Stimulated activated CD8-positive, alpha-beta memory T cell treated with anti-CD3 and anti-CD28 coated beads, Interleukin-2, amount 100 ng/mL, for 1 hour (primary cell): Measurements from ENCODE around the gene CYP8B1.
A peak's percentile ranks its signal among the peaks of the same experiment; 100 is the strongest.
"Not testable (repeated sequence)": the region's sequence is repeated elsewhere in the genome, so short reads cannot be mapped to it uniquely, and the experiment has no call there.

Experiments used
- DNase-seq, 2 donors: peaks; one replicate each; pipeline ENCODE4 v3.0.0-alpha.2; 2020; ENCODE audit warnings: low read depth in 2 of 2

Gene CYP8B1

DNA sequence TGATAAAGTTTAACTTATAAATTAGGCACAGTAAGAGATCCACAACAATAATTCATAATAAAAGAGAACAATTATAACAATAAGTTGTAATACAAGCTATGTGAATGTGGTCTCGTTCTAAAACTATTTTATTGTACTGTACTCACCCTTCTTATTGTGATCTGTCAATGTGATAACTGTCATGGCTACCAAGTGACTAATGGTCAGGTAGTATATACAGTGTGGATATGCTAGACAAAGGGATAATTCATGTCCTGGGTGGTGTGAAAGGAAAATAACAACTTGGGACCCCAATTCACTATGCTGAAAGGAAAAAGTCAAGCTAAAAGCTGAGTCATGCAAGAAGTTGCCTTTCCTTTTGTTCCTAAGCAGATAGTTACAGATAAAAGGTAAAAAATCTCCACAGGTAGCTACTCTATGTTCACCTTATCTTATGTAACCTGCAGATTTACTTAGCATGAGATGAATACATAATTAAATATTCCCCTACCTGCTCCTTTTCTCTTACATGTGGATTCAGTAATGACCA is 10.7 kb upstream of the CYP8B1 start:
- no peak for DNase-seq

DNA sequence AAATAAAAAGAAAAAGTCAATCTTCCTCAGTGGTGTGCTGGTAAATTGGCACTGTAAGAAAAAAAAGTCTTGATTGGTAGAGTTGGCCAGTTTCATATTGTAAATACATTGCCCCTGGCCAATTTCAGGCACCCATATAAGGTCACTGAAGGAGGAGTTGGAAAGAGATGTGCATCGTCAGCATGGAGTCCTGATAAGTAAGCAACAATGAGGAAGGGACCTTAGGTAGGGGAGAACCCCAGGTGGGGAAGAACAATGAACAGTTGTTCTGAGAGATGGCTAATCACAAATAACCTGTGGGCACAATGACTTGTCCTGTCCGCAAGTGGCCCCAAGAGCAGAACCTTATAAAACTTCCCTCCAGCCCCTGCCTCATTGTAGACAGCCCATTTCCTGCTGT is 8.6 kb upstream of the CYP8B1 start:
- DNase-seq: no peak

DNA sequence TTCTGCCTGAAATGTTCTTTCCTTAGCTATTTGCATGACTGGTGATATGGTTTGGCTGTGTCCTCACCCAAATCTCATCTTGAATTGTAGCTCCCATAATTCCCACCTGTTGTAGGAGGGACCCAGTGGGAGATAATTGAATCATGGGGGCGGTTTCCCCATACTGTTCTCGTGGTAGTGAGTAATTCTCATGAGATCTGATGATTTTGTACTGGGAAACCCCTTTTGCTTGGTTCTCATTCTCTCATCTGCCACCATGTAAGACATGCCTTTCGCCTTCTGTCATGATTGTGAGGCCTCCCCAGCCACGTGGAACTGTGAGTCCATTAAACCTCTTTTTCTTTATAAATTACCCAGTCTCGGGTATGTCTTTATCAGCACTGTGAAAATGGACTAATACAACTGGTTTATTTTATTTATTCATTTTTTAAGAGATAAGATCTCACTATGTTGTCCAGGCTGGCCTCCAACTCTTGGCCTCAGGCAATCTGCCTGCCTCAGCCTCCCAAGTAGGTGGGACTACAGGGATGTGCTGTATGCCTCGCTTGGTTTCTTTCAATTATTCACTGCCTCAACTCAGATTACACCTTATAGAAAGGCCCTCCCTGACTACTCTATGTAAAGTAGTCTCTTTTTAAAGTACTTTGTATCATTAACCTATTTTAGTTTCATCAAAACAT is 7.7 kb upstream of the CYP8B1 start:
- not testable (repeated sequence) for DNase-seq

DNA sequence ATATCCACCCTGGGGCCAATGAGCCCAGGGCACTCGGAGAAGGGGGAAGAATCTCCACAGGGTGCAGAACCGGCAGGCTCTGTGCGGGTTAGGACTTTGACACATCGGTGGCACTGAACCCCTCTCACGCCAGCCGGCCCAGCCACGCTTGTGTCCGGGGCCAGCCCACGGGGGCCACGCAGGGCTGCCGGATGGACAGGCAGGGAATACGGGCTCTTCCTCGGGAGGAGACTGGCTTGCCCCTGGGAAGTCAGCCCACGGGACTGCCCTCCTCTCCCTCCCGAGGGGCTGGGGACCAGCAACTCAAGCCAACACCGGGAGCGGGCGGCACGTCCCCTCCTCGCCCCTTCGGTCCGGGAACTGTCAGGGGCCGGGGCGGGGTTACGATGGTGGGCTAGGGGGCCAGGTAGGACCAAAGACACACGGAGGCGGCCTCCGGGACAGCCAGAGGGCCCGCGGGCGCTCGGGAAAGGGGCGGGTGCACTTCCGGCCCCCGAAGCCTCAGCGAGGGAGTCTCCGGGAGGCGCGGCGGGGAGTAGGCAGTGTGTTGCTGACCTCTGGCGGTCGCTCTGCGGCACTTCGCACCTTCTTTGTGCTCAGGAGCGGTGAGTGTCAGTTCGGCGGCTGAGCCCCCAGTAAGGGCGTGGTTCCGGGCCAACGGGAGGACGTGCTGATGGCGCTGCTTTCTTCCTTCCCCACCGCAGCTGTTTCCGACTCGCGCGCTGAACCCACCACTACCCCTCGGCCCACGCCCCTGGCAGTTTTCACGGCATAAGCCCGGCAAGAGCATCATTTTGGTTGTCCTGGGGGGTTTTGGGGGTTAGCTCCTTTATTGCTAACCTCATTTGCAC is 5.1 kb upstream of the CYP8B1 start:
- peak; percentile 73 to 74 for DNase-seq

DNA sequence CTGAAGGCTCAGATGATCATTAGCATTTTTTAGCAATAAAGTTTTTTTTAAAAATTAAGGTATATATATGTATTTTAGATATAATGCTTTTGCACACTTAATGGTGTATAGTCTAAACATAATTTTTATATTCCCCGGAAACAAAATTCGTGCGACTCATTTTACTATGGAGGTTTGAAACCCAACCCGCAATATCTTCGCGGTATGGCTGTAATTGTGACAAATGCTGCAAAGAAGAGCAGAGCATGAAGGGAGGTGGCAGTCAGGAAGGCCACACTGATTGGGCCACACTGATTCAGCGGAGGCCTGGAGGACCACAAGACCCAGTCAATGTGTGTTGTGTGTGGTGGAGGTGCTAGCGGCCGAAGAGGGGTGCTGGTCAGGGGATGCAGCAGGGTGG is 4.5 kb upstream of the CYP8B1 start:
- DNase-seq: no peak

DNA sequence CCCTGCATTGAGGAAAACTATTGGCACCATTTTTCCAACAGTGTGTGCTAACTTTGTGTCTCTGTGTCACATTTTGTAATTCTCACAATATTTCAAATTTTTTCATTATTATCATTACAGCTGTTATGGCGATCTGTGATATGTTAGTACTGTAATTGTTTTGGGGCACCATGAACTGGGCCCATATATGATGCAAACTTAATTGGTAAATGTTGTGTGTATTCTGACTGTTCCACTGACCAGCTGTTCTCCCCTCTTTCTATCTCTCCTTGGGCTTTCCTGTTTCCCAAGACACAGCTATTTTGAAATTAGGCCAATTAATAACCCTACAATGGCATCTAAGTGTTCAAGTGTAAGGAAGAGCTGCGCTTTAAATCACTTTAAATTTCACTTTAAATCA is 2.2 kb upstream of the CYP8B1 start:
- DNase-seq: no peak

DNA sequence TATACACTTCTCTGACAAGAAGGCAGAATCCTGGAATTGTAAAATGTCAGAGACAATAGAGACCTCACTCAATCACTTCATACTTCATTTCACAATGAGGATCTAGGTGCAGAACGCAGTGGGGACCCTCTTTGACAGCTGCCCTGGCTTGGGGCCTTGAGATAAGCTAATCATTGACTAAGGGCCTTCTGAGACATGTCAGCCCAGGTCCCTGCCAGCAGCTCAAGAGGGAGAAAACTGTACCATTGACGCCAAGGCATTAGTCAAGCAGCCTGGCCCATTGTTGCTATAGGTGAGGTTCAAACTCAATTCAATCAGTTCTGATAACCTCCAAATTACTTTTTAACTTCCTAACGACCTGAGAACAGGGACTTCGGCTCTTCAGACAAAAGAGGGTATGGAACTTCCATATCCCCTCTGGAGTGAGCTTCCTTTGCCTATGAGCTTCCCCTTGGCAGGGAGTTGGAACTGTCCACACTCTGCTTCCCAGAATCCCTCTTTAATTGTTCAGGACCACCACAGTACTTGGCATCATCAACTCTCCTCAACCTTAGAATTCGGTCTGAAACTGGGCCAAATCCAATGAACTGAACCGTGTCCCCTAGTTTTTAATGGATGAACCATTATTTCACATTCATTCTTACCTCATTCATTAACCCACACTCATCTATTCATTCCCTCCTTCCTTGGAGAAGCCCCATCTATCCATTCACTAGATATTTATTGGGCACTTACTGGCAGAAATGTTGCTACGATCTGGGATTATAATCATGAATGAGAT is 1.5 kb upstream of the CYP8B1 start:
- no peak for DNase-seq

DNA sequence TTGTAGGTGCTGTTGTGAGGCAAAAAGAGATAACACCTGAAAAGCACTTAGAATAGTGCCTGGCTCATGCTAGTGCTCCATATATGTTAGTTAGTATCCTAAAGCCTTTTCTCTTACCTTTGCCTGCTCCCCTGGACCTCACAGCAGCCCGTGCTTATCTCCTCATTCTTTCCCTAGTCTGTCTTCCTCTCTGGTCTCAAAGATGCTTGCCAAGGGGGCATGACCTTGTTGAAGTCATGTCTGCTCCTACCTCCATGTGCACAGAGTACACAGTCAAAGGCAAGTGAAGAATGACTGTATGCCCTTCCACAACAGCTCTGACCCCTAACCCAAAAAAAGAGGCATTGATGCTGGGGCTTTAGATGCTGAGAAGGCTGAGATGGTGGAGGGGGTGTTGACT is 722 bp upstream of the CYP8B1 start:
- no peak for DNase-seq

DNA sequence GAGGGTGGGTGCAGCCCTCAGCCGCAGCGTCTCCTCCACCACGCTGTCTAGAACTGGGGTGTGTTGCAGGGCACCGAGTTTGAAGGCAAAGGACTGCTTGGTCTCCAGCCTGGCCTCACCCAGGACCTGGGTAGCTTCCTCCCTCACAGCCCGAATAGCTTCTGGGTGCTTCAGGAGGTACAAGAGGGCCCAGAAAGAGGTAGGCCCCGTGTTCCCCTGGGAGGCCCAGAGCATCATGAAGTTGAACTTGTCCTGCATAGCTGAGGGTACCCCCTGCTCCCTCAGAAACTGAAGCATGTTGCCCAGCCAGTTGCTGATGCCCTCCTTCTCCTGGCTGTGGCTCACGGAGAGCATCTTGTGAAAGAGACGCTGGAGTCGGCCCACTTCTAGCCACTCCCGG is 930 bp downstream of the CYP8B1 start:
- DNase-seq: no peak

DNA sequence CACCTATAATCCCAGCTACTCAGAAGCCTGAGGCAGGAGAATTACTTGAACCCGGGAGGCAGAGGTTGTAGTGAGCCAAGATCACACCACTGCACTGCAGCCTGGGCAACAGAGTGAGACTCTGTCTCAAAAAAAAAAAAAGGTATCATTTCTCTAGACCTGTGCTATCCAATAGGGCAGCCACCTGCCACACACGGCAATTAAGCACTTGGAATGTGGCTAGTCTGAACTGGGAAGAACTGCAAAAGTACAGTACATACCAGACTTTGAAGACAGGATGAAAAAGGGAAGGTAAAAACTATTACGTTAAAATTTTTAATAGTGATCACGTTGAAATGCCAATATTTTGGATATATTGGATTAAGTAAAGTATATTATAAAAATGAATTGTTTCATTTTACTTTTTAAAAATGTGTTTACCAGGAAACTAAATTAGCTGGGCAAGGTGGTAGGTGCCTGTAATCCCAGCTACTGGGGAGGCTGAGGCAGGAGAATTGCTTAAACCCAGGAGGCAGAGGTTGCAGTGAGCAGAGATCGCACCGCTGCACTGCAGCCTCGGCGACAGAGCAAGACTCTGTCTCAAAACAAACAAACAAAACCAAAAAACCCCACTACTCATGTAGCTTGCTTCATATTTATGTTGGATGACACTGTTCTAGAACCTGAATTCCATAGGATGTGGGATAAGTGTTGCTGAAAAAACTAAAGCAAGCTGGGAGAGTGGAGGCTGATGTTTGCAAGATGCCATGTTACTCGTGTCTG is 2.3 kb downstream of the CYP8B1 start:
- DNase-seq: no peak

DNA sequence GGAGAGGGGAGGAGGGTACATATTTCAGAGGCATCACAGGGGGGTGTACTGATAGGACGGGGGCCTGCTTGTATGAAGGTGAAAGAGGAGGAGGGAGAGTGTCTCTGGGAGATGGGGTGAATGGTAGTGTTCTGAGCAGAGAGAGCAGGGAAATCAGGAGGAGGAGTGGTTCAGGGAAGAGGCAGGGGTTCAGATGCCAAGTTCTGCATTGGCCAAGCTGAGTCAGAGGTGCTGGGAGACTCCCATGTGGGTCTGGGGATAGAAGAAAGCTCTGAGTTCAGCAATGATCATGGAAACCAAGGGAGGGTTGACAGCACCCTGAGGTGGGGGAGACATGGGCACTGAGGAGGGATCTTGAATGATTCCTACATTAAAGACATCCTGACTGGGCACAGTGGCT is 3.0 kb downstream of the CYP8B1 start:
- no peak for DNase-seq

DNA sequence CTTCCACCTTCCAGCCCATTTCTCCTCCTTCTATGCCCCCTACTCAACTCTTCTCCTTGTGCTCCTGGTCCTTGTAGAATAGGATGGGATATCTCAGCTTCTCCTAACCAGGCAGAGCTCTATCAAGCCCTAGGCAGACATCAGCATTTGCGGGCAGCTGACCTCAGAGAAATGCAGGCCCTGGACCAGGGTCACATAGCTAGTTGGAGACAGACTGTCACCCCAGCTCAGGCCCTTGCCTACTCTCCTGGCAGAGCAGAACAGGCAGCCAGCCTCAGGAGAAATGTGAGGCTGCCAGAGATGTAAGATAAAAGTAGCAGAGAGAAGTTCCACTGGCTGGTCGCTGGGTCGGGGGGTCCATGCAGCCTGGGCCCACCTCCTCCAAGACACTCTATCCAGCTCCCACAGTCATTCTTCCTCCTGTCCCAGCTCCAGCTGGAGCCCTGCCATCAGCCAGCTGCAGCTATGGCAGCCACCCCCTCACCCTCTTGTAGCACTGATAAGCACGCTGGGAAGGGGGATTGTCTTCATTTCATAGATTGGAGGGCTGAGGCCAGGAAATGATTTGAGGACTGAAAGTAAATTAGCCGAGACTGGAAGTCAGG is 4.0 kb downstream of the CYP8B1 start:
- DNase-seq: no peak

DNA sequence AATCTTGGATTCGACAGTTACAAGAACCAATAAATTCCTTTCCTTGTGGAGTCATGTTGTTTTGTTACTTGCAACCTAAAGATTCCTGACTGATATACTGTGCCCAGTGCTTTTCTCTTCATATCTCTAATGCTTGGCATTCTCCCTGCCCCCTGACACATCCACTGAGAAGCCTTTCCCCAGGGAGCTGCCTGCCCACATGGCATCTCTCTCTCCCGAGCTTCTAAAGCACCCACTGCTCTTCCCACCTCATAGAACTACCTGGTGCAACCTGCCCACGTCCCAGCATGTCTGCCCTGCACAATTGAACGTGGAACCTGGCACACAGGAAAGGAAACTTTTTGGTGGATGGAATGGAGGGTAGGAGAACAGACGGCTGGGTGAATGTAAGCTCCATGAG is 6.8 kb downstream of the CYP8B1 start:
- DNase-seq: no peak

DNA sequence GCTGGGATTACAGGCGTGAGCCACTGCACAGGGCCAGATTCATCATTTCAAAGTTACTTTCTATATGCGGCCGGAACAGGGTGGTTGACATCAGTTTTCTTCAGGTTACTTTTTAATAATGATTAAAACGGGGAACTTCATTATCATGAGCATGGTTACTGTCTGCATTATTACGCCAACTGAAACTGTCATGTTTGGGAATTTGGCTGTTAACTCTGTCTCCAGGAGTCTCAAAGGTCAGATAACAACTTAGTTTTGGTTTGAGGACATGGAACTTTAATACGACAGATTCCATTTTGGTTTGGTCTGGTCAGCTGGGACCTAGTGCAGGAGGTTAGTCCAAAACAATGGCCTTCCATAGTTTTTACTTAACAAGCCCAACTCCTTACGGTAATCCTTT is 8.5 kb downstream of the CYP8B1 start:
- DNase-seq: no peak

DNA sequence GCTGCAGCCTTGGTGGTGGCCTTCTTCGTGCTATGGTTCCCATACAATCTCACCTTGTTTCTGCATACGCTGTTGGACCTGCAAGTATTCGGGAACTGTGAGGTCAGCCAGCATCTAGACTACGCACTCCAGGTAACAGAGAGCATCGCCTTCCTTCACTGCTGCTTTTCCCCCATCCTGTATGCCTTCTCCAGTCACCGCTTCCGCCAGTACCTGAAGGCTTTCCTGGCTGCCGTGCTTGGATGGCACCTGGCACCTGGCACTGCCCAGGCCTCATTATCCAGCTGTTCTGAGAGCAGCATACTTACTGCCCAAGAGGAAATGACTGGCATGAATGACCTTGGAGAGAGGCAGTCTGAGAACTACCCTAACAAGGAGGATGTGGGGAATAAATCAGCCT is 10.4 kb downstream of the CYP8B1 start:
- DNase-seq: no peak

DNA sequence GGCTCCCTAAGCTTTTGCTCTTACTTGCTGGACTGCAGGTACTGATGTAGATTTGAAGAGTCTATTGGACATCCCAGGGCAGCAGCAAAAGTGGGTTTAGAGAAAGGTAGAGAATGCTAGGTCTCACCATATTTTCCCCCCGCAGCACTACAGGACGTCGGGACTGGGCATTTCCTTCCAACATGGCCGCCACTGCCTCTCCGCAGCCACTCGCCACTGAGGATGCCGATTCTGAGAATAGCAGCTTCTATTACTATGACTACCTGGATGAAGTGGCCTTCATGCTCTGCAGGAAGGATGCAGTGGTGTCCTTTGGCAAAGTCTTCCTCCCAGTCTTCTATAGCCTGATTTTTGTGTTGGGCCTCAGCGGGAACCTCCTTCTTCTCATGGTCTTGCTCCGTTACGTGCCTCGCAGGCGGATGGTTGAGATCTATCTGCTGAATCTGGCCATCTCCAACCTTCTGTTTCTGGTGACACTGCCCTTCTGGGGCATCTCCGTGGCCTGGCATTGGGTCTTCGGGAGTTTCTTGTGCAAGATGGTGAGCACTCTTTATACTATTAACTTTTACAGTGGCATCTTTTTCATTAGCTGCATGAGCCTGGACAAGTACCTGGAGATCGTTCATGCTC is 11.2 kb downstream of the CYP8B1 start:
- DNase-seq: no peak

DNA sequence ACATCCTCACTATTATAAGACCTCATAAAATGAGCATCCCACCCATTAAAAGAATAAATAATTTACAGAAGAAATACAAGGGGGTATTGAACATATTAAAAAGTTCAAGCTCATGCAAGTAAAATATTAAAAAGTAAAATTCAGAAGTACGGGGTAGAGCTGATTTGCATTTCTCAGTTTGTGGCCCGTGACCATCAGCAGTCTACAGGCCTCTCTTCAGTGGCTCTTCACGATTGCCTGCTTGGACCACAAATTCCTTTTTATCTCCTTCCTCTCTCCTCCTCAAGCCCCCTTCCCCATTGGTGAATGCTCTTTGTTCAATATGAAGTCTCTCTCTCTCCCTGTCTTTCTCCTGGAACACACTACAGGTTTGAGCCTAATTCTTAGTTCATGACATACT is 19.1 kb downstream of the CYP8B1 start:
- DNase-seq: no peak

DNA sequence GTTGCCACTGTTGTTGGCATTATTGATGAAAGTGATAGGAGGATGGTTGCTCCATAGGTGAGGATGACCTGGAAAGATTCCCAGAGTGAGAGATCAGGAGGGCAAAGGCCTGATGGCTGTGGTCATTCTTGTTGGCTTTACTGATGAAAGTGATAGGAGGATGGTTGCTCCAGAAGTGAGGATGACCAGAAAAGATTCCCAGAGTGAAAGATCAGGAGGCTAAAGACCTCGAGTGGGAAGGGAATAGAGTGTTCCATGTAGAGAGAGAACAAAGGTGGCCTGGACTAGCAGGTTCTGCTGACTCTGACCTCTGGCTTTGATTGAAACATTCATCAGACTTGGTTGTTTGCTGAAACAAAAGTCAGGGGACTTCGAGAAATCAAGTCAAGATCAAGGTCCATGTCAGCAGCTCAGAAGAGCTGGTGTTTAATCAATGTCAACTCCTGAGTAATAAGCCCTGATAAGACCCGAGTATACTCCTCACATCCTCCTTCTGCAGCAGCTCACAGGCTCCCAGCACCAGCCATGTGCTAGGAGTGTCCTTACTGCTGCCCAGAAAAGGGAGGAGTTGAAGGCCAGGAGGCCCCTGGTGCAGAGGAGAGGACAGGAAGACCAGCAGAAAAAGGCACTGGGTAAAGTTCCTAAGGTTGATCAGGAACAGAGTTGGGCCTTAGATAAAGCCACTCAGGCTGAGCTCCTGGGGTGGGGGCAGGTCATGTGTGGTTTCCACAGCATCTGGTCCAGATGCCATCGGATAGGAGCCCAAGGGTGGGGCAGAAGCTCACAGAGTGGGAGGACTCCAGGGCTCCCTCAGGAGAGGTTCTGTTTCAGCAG is 19.9 kb downstream of the CYP8B1 start:
- DNase-seq: no peak

DNA sequence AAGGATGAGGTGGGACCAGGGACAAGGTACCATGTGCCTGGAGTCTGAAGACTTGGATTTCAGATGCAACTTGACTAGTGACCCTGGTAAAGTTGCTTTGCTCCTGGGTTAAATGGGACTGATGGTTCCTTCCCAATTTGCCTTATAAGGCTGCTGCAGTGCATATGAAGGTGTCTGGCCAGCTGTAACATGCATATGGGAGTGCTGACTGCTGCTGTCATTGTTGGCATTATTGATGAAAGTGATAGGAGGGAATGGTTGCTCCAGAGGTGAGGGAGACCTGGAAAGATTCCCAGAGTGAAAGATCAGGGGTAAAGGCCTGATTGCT is 20.5 kb downstream of the CYP8B1 start:
- DNase-seq: no peak

DNA sequence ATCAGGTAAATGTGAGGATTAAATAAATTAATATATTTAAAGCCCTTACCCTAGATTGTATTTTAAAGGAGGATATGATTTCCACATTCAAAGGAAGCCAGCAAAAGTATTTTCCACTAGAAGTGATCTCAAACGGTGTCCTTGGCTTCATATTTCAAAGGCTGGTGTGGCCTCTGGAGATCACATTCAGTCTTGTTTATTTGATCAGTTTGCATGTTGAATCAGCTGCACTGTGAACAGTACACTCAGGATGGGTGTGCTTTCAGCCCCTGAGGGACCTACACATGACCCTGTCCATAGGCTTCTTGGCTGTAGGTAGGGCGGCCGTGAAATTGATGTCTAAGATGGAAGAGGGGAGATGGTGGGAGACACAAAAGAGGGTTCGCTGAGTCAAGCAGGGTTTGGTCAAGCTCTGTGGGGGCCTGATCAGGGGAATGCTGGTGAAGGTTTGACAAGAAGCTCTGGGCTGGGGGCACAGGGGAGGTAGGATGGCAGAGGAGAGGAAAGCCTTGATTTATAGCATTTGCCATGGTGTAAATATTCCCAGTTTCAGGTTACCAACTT is 21.9 kb downstream of the CYP8B1 start:
- no peak for DNase-seq
